Stimulated activated CD4-positive, alpha-beta T cell treated with anti-CD3 and anti-CD28 coated beads, Interleukin-1b, Interleukin-23, amount 100 ng/mL, for 24 hours (primary cell): ENCODE measurements around the gene REV1.
"Not testable (repeated sequence)": the region's sequence is repeated elsewhere in the genome, so short reads cannot be mapped to it uniquely, and the experiment has no call there.

Experiments
- DNase-seq, 4 experiments: peaks; one replicate each; pipeline ENCODE4 v3.0.0-alpha.2; 2020; ENCODE audit warnings: low read depth in 4 of 4, low spot score in 1 of 4

Gene REV1

DNA sequence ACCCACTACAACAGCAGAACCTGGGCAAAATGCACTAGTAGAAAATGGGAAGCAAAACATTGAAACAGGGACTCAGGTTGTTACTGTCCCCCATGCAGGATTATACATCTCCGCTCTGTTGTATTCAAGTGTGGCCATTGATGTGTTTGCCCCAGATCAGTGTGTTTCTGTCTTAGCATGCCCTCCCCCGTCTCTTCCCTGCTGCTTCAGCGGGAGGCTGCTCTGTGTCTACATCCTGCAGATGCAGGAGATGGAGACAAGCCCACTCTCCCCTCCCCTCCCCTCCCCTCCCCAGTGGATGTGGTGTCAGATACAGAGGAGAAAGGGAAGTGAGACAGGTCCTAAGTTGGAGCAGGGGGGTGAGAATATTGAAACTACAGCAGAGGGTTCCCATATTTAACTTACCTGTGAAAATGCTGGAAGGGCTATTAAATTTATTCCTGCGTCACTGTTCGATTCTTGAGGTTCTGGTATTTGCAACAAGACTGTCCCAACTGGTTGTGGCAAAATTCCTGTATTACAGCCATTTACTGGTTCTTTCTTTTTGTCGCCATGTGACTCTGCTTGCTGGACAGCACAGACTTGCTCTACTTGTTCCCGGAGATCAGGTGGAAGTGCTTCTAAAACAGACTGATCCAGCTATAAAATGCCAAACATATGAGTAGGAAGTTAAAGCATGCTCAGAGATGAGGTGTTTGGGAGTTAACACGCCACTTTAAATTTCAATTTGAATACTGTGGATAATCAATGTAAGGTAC is 85.6 kb downstream of the REV1 start:
- no peak for DNase-seq

GRCh38 chr2:99403524-99403923 is 86.3 kb downstream of the REV1 start:
- no peak for DNase-seq

GRCh38 chr2:99403084-99403483 is 86.7 kb downstream of the REV1 start:
- no peak for DNase-seq

DNA sequence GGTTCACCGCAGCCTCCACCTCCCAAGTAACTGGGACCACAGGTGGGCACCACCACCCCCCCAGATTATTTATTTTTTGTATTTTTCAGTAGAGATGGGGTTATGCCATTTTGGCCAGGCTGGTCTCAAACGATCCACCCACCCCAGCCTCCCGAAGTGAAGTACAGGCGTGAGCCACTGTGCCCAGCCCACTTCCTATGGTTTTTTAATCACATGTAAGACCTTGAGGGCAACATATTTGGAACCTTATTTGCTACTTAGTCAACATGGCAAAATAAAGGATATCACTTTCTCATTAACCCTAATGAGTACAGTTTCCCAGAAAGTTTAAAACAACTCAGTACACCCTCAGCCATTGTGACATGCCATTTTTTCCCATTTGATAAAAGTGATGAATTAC is 88.0 kb downstream of the REV1 start:
- no peak for DNase-seq

DNA sequence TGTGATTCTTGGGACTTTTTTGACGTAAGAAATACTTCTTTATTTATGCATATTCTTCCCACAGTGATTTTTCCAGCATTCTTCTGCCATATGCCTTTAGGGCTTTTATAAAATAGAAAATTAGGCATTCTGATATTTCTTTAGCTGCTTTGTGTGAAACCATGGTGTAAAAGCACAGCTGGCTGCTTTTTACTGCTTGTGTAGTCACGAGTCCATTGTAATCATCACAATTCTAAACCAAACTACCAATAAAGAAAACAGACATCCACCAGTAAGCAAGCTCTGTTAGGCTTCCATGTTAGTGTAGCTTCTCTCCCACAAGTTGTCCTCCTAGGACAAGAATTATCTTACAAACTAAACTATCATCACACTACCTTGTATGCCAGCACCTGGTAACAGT is 90.0 kb downstream of the REV1 start:
- DNase-seq, result no peak

DNA sequence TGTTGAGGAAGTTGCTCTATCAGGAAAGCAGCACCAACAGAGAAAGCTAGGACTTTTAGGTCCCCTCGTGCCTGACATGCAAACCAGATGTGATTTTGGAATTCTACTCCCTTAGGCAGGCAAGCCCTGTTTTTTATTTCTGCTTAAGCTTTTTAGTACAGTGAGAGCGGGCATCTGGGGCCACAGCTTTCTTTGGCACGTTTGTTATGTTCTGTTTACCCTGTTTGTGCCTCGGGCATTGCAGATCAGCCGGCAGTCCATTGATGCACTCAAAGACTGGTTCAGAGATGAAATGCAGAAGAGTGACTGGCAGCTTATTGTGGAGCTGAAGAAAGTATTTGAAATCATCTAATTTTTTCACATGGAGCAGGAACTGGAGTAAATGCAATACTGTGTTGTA is 90.8 kb downstream of the REV1 start:
- no peak for DNase-seq

GRCh38 chr2:99398303-99398702 is 91.5 kb downstream of the REV1 start:
- DNase-seq, result no peak

DNA sequence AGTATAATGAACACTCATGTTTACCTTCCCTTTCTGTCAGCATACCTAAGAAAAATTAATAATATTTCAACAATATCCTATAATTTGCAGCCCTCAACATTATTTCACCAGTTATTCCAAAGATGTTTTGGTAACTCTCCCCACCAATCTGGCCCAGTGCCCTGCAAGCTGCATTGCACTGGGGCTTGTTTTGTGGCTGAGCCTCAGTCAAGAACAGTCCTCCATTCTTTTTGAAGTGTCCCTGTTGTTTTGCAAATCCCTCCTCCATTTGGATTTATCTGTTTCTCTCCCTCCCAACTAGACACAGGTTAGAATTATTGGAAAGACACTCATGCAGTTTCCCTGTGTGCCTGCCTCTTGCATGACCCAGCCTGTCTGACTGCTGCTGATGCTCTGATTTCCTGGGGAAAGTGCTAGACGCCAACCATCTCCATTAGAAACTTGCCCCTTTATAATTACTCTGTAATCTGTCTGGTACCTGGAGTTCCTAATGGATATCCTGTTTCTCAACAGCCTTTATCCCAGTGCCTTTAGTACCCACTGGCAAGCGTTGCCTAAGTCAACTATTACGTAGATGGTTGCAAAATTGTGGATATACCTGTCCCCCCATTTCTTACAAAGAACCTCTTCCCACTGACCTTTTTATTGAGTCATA is 92.4 kb downstream of the REV1 start:
- no peak for DNase-seq

- no peak for DNase-seq
Observed at GRCh38 chr2:99395589-99396130, 94.2 kb downstream of the REV1 start.

DNA sequence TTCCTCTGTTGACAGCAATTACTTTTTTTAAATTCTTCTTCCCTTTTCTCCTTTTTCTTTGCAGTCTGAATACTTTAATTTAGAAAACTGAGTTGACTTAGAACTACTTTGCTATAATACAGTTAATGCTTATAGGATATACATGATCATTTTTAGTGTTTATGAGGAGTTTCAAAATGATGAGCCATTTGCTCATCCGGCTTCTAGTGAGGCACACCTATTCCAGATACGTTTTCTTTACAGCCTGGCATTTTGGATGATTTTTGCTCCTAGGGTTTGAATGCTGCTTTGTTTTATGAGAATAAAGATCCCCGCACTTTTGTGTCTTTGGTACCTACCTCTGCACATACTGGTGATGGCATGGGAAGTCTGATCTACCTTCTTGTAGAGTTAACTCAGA is 99.9 kb downstream of the REV1 start:
- DNase-seq, result no peak

GRCh38 chr2:99389371-99389770 is 100.4 kb downstream of the REV1 start:
- no peak for DNase-seq

- no peak for DNase-seq
Observed at GRCh38 chr2:99388892-99389291, 100.9 kb downstream of the REV1 start.

DNA sequence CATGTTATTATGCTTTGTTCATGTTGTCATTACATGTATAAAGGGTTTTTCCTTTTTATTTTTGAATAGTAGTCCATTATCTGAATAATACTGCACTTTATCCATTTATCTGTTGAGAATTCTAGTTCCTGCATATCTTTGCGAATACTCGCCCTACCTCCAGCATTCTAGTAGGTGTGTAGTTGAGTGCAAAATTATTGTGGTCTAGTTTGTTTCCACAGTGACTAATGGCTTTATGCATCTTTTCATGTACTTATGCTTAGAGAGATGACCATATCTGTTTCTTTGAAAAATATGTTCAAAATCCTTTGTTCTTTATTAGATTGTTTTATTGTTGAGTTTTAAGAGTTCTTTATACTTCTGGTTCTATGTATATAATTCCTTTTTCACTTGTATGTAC is 103.8 kb downstream of the REV1 start:
- DNase-seq, result no peak

- no peak for DNase-seq
Observed at GRCh38 chr2:99382143-99382542, 107.7 kb downstream of the REV1 start.

GRCh38 chr2:99380376-99381010 is 109.3 kb downstream of the REV1 start:
- DNase-seq, result no peak

DNA sequence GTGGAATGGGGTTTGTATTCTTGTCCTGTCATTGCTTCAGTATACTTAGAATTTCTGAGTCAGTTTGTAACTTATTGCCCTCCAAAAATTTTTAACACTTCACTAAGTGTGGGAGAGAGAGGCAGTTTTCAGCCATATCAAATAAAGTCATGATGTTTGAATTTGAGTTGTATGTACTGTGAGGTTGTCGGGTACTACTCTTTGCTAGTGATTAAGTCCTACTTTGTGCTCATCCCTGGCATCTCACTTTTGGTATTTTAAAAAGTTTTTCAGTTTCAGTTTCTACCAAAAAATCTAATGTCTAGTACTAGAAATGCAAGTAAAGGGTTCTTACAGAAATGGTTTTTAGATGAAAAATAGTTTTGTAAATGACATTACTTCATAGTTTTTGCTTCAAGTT is 111.9 kb downstream of the REV1 start:
- no peak for DNase-seq

DNA sequence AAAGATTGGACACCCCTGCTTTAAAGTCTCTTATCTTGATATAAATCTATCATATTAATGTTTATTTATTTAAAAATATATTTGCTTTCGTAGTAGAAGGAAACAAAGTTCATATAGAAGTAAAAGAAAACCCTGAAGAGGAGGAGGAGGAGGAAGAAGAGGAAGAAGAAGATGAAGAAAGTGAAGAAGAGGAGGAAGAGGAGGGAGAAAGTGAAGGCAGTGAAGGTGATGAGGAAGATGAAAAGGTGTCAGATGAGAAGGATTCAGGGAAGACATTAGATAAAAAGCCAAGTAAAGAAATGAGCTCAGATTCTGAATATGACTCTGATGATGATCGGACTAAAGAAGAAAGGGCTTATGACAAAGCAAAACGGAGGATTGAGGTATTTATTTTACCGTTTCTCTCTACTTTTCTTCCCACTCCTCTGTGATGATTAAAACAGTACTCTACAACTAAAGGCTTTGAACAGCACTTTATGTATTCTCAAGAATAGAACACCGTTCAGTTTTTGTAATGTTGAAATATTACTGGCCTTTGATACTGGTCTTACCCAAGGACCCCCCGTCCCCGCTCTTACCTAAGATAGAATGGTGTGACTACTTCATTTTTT is 113.5 kb downstream of the REV1 start:
- DNase-seq, result no peak

DNA sequence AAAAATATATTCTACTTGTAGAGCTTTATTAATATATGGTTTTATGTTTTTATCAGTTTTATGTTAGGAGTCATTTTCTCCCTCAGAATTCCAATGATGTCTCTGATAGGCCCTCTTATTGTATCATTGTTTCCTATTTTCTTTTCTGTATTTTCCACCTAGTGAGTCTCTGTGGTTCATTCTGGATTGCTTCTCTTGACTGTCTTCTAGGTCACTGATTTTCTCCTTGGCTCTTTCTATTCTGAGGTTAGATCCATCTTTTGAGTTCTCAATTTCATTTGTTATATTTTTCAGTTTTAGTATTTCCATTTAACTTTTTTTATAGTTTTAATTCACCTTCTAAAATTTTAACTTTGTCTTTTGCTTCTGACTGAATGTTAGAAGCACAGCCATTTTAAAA is 115.1 kb downstream of the REV1 start:
- no peak for DNase-seq

DNA sequence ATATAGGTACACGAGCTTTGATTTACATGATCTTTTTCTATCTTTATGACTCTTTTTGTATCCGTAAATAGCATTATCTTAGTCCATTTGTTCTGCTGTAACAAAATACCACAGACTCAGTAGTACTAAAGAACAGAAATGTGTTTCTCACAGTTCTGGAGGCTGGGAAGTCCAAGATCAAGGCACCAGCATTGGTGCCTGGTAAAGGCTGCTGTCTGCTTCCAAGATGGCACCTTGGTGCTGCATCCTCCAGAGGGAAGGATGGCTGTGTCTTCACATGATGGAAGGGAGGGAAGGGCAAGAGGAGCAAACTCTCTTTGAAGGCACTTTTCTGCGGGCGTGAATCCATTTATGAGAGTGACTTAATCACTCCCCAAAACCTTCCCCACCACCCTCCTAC is 116.7 kb downstream of the REV1 start:
- DNase-seq, result no peak

DNA sequence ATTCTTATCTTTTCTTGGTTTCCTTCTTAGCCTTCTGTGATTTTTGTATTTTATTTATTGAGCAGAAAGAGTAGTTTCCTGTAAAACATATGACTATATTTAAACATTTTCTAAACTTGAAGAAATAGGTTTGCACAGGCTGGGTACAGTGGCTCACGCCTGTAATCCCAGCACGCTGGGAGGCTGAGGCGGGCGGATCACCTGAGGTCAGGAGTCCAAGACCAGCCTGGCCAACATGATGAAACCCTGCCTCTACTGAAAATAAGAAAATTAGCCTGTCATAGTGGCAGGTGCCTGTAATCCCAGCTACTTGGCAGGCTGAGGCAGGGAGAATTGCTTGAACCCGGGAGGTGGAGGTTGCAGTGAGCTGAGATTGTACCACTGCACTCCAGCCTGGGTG is 121.0 kb downstream of the REV1 start:
- DNase-seq, result not testable (repeated sequence)

- DNase-seq, result no peak
Observed at GRCh38 chr2:99365661-99366060, 124.2 kb downstream of the REV1 start.

GRCh38 chr2:99356853-99357252 is 133.0 kb downstream of the REV1 start:
- DNase-seq, result no peak
